Measurements from ENCODE around the gene ARAP1. TPM values are rescaled to one million over a fixed set of nuclear protein-coding genes. Genes with fewer than 3 reads are reported as not detected.

The ARAP1 gene
- total RNA-seq, 1 donor, result 95.2 TPM

DNA sequence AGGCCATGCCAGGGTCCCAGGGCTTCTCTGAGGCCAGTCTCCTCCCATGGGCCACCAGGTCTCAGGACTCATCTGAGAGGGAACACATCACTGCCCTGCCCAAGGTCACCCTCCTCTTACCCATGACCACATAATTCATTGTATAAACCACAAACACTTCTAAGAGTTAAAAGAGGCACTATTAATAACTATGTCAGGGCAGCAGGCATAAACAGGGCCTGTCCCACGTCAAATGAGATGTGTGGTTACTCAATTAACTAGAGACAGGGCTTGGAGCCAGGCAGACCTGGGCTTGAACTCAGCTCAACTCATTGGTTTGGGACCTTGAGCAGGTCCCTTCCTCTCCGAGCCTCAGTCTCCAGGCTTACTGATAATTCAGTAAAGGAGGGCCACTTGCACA lies 33.1 kb downstream of the ARAP1 start:
- Histone ChIP-seq H4K20me1 (ENCODE audit: insufficient read depth, low read length) (peaks cover 60% of the 10 kb centered on the region), H3K9me3 (ENCODE audit: low read depth, low read length) (no peaks in the 10 kb centered on the region), H3K36me3 (ENCODE audit: insufficient read depth, low read length) (peaks cover 13% of the 10 kb centered on the region), H3K4me2 (ENCODE audit: insufficient read depth, low read length) (peak overlapping the region; percentile 9), H3K4me1 (ENCODE audit: insufficient read depth, low read length) (peaks cover 39% of the 10 kb centered on the region), H2AFZ (ENCODE audit: low read length) (no peak overlapping the region), H3K27me3 (ENCODE audit: insufficient read depth, low read length) (no peaks in the 10 kb centered on the region), H3K79me2 (ENCODE audit: insufficient read depth, low read length) (peaks cover 93% of the 10 kb centered on the region), H3K4me3 (ENCODE audit: insufficient read depth, low read length) (no peak overlapping the region), H3K27ac (ENCODE audit: low read depth, low read length) (peak overlapping the region; percentile 33)
- TF ChIP-seq, protein P1, sequence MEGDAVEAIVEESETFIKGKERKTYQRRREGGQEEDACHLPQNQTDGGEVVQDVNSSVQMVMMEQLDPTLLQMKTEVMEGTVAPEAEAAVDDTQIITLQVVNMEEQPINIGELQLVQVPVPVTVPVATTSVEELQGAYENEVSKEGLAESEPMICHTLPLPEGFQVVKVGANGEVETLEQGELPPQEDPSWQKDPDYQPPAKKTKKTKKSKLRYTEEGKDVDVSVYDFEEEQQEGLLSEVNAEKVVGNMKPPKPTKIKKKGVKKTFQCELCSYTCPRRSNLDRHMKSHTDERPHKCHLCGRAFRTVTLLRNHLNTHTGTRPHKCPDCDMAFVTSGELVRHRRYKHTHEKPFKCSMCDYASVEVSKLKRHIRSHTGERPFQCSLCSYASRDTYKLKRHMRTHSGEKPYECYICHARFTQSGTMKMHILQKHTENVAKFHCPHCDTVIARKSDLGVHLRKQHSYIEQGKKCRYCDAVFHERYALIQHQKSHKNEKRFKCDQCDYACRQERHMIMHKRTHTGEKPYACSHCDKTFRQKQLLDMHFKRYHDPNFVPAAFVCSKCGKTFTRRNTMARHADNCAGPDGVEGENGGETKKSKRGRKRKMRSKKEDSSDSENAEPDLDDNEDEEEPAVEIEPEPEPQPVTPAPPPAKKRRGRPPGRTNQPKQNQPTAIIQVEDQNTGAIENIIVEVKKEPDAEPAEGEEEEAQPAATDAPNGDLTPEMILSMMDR (IDR thresholded peaks at IDR 0.05; ENCODE audit: extremely low read depth, low read depth, low read length), result no peak
- DNase-seq (ENCODE audit: insufficient read length, low spot score, missing footprints), result peak; percentile 55

DNA sequence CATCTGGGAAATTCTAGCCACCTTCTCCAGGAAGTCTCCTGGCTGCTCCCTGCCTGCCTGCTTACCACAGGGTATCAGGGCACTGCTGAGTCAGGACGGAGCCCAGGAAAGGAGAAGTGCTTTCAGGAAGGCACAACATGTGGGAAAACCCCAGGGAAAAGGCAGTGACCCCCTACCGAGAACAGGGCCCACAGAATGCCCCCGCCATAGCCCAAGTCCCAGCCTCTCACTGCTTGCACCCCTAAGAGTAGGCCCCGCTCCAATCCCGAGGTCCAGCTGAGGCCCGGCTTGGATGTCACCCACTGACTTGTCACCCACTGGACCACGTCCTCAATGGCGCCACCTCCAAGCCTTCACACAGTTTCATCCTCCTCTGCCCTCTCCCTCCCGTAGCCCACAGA lies 34.1 kb downstream of the ARAP1 start:
- no peak overlapping the region for H3K4me2 ChIP-seq (ENCODE audit: insufficient read depth, low read length)
- H4K20me1 ChIP-seq (ENCODE audit: insufficient read depth, low read length), result peaks cover 60% of the 10 kb centered on the region
- H3K9me3 ChIP-seq (ENCODE audit: low read depth, low read length), result no peaks in the 10 kb centered on the region
- H3K79me2 ChIP-seq (ENCODE audit: insufficient read depth, low read length), result peaks cover 90% of the 10 kb centered on the region
- peaks cover 13% of the 10 kb centered on the region for H3K36me3 ChIP-seq (ENCODE audit: insufficient read depth, low read length)
- no peak overlapping the region for H3K27ac ChIP-seq (ENCODE audit: low read depth, low read length)
- TF ChIP-seq, protein P1 (IDR thresholded peaks at IDR 0.05; ENCODE audit: extremely low read depth, low read depth, low read length), result no peak
- DNase-seq (ENCODE audit: insufficient read length, low spot score, missing footprints), result peak; percentile 57
- H3K4me1 ChIP-seq (ENCODE audit: insufficient read depth, low read length), result peaks cover 39% of the 10 kb centered on the region
- H3K27me3 ChIP-seq (ENCODE audit: insufficient read depth, low read length), result no peaks in the 10 kb centered on the region
- H2AFZ ChIP-seq (ENCODE audit: low read length), result no peak overlapping the region
- H3K4me3 ChIP-seq (ENCODE audit: insufficient read depth, low read length), result no peak overlapping the region

DNA sequence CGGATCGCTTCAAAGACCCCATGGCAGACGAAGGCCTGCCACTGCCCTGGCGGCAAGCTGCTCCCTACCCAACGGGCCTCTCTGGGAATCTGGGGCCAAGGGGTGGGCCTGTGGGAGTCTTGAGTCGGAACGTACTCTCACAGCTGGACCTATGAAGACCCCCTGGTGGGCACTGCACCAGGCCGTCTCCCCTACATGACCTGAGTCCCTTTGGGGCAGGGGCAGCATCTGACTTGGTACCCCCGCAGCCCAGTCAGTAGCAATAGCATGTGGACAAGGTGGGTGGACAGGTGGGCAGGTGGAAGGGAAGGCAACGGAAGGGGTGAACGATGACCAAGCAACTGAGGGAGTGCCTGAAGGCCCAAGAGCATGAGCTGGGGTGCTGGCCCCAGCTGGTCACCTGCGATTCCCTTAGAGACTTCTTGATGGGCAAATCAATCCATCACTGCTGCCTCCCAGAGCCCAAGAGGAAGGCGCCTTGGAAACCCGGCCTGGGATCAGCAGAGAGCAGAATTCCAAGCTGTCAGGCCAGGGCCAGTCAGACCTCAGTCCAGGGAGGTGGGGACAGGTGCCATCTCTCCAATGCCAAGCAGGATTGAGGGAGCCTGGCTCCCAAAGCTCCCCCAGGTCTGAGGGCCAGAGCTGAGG lies 35.3 kb downstream of the ARAP1 start:
- Histone ChIP-seq H3K4me2 (ENCODE audit: insufficient read depth, low read length) (no peak overlapping the region), H3K27ac (ENCODE audit: low read depth, low read length) (no peak overlapping the region), H3K36me3 (ENCODE audit: insufficient read depth, low read length) (peaks cover 13% of the 10 kb centered on the region), H2AFZ (ENCODE audit: low read length) (no peak overlapping the region), H4K20me1 (ENCODE audit: insufficient read depth, low read length) (peaks cover 61% of the 10 kb centered on the region), H3K79me2 (ENCODE audit: insufficient read depth, low read length) (peaks cover 89% of the 10 kb centered on the region), H3K4me1 (ENCODE audit: insufficient read depth, low read length) (peaks cover 37% of the 10 kb centered on the region), H3K27me3 (ENCODE audit: insufficient read depth, low read length) (no peaks in the 10 kb centered on the region), H3K9me3 (ENCODE audit: low read depth, low read length) (no peaks in the 10 kb centered on the region), H3K4me3 (ENCODE audit: insufficient read depth, low read length) (no peak overlapping the region)
- peak; percentile 34 for DNase-seq (ENCODE audit: insufficient read length, low spot score, missing footprints)
- TF ChIP-seq, protein P1 (IDR thresholded peaks at IDR 0.05; ENCODE audit: extremely low read depth, low read depth, low read length), result no peak

DNA sequence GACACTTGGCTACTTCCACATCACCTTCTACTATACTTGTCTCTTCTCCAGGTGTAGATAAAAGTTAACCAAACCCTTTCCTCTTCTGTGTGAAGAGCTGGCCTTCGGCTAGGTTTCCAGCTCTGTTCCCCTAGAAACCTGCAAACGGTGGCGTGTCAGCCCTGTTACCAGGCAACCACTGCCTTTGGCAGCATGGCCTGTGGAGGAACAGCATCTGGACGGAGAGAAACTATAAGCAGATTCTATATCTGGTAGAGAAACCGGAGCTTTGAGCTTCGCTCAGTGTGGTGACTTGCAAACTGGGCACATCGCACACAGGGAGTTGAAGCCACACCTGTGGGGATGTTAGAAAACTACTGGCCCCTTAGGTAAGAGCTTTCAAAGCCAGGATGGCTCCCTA lies 35.9 kb downstream of the ARAP1 start:
- H4K20me1 ChIP-seq (ENCODE audit: insufficient read depth, low read length), result peaks cover 66% of the 10 kb centered on the region
- DNase-seq (ENCODE audit: insufficient read length, low spot score, missing footprints), result peak; percentile 41
- H2AFZ ChIP-seq (ENCODE audit: low read length), result no peak overlapping the region
- TF ChIP-seq, protein P1 (IDR thresholded peaks at IDR 0.05; ENCODE audit: extremely low read depth, low read depth, low read length), result no peak
- H3K79me2 ChIP-seq (ENCODE audit: insufficient read depth, low read length), result peaks cover 84% of the 10 kb centered on the region
- H3K4me1 ChIP-seq (ENCODE audit: insufficient read depth, low read length), result peaks cover 31% of the 10 kb centered on the region
- H3K4me2 ChIP-seq (ENCODE audit: insufficient read depth, low read length), result no peak overlapping the region
- no peaks in the 10 kb centered on the region for H3K27me3 ChIP-seq (ENCODE audit: insufficient read depth, low read length)
- H3K4me3 ChIP-seq (ENCODE audit: insufficient read depth, low read length), result no peak overlapping the region
- peaks cover 15% of the 10 kb centered on the region for H3K36me3 ChIP-seq (ENCODE audit: insufficient read depth, low read length)
- no peaks in the 10 kb centered on the region for H3K9me3 ChIP-seq (ENCODE audit: low read depth, low read length)
- no peak overlapping the region for H3K27ac ChIP-seq (ENCODE audit: low read depth, low read length)

All from osteoblast (primary cell).